HG02938 (cell line): ENCODE measurements around the gene SUGCT.

Experiments
- ATAC-seq: cut with Tn5 transposase; IDR thresholded peaks from one replicate; pipeline ENCODE4 v1.9.1; 2021; ENCODE audit warnings: mild to moderate bottlenecking, moderate library complexity; ENCODE audit not compliant: unreplicated experiment

Gene SUGCT

DNA sequence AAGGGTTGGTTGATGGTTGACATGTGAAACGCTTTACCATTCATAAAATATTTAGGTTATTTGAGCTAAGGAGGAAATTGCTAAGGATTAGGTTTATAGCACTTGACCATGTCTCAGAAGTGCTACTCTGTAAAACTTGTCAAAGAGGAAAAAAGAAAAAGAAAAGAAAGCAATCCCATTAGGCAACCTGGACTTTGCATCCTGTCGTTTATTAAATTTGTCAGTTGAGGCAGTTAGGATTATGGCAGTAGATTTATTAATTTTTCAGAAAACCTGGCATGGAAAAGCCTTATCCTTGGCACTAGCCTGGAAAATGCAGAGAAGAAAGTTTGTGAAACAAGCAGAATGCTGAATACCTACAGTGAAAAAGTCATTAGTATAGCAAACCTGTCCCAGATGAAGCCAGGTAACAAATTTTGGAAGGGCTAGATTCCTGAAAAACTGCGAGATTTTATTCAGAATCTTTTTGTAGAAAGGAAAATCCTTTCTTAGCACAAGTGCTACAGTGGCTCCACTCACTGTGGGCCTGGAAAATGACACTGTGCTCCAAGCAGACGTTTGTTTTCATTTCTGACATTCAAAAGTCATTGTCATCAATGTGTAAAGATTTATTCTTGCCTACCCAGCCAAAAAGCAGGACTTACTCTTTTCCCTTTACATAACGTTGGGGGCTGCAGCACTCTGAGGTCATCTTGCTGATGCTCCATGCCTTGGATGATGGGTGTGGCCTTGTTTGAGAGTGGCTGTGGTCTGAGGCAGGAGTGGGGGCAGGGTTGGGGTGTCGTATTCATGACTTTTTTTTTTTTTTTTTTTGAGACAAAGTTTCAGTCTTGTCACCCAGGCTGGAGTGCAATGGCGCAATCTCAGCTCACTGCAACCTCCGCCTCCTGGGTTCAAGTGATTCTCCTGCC lies 664.9 kb downstream of the SUGCT start:
- ATAC-seq, result no peak

DNA sequence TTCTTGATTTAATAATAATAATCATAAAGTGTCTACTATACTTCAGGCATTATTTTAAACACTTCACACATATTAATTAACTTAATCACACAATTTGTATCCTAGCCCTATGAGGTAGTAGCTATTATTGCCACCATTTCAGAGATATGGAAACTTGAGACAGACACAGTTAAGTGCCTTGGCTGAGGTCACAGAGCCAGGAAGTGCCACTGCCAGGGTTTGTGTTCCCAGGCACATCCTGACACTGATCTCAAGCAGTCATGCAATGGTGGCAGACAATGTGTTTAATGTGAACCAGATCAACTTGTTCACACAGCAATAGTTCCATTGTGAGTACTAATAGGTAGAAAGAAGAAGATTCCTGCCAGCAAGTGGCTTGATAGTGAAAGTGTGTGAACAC lies 666.0 kb downstream of the SUGCT start:
- ATAC-seq, result no peak

DNA sequence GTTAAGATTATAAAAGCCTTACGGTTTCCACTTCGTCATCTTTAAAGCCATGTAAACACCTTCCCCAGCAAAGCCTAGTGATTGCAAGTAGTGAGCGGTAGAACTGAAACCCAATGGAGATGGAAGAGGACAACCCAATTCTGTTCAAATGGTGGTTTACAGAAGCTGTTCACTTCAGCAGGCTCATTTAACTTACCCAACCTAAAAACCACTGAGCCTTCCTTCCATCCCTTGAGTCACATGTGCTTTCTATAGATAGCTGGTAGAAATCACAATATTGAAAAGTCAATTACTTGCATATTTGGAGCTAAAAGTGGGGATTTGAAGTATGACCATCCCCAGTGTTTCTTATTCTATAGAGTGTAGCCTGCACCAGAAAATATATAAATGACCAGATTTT lies 667.7 kb downstream of the SUGCT start:
- no peak for ATAC-seq

DNA sequence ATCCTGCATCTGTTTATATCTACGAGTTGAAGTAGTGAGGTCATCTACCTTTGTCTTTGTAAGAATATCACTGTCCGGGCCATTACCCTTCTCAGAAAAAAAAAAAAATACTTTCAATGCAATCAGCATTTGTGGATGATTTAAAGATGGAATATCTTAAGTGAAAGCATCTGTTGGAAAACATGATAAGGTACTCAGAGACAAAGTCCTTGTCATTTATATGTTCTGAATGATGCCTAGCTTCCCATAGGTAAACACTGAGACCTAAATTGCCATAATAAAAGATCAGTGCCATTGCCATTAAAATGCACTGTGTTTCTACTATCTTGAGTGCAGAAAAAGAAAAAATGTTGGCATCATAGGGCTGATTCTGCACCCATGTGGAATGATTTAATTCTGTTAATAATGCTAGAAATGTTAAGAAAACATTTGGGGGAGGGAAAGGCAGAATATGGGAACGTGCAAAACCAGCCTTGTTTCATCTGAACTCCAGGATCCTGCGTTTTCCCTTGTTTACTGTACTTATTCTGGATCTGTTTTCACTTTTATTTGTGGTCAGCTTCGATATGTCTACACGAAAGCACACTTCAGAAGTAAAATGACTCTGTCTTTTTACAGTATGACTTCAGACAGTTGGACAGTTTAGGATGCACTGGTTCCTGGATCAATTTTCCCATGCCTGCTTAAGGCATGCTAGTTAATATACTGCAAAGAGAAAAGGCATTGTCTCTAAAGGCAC lies 669.8 kb downstream of the SUGCT start:
- no peak for ATAC-seq

DNA sequence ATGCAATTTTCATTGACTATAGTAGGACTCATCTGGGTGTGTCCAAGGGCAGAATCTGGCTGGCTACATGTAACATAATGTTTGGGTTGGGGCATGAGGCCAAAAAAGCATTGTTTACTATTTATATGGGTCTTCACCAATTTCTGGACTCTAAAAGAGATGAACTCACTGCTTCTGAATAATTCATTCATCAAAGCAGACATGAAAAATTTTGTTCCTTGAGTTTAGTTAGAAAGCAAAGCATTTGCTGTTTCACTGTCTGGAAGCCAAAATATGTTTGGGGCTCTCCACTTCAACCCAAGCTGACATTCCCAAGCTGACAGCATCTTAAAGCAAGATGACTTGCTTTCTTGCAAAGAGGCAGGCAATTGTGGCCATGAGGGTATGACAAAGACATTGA lies 670.6 kb downstream of the SUGCT start:
- no peak for ATAC-seq

DNA sequence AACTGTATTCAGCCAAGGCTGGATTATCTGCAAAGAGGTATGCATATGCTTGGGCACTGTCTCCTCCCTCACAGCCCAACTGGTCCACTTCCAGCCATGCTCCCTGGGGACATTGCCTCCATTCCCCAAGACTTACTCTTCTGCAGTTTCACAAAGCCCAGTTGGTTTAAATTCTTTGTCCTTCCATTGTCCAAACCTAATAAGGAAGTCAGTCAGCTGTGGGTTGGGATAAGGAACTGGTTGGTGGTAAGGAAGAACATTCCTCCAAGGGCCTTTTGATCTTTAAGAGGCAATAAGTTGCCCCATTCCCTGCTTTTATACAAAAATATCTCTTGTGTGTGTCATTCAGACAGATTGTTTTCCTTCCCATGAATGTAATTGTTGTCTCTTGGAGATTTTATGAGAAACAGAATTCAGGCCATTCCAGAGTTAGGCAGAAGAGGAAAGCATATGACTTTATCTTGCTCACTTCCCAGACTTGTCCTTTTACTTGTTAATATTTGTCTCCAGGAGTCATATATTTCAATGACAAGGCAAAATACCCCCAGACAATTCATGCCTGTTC lies 673.7 kb downstream of the SUGCT start:
- no peak for ATAC-seq

DNA sequence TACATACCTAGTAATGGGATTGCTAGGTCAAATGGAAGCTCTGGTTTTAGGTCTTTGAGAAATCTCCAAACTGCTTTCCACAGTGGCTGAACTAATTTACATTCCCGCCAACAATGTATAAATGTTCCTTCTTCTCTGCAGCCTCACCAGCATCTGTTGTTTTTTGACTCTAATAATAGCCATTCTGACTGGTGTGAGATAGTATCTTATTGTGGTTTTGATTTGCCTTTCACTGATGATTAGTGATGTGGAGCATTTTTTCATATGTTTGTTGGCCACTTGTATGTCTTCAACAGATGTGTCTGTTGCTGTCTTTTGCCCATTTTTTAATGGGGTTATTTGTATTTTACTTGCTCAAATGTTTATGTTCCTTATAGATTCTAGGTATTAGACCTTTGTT lies 675.5 kb downstream of the SUGCT start:
- no peak for ATAC-seq

DNA sequence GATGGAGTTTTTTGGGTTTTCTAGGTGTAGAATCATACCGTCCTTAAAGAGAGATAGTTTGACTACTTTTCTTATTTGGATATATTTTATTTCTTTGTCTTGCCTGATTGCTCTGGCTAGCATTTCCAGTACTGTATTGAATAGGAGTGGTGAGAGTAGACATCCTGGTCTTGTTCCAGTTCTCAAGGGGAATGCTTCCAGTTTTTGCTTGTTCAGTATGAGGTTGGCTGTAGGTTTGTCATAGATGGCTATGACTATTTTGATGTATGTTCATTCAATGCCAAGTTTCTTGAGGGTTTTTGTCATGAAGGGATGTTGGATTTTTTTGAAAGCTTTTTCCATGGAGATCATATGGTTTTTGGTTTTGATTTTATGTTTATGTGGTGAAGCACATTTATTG lies 676.9 kb downstream of the SUGCT start:
- ATAC-seq, result no peak

DNA sequence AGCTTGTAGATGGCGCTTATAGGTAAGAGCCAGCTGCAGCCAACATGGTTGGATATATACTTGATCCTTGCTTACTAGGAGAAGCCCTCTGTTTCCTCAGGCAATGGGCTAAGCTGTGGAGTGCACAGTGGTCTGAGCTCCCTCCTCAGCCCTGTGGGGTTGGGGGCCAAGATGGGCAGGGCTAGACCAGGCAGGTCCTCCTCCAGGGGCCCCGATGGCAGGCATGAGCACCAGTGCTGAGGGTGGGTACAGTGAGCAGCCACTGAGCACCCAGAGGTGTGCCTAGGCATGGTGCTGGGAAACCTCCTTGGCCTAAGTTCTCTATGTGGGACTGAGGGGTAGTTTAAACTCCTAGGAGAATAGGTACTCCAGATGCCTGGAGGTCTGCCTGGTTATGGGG lies 680.2 kb downstream of the SUGCT start:
- ATAC-seq, result no peak

DNA sequence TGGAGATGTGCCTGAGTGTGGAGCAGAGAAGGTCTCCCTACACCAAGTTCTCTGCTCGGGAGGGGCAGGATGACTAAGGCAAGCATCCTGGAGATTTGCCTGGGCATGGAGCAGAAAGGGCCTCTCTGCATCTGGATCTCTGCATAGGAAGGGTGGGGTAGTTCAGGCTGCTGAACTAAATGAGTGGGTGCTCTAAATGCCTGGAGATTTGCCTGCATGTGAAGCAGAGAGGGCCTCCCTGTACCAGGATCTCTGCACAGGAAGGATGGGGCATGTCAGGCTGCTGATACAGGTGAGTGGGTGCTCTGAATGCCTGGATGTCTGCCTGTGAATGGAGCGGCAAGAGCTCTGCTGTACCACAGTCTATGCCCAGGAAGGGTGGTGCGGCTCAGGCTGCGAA lies 680.7 kb downstream of the SUGCT start:
- no peak for ATAC-seq

DNA sequence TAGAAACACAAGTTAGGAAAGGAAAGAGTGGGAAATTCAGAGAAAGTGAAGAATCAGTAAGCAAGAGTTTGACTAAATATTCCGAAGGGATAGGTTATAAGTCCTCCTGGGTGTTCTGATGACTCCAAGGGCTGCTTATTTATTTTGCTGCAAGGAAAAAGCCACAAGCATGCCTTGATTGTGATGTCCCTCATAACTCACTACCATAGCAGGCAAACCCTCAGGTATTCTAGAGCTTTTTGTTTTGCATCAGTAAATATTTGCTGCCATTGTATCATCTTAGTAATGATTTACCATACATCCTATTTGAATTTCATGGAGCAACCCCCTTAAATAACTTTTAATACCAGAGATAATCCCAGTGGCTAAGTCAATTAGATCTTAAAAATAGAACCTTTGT lies 688.1 kb downstream of the SUGCT start:
- ATAC-seq, result no peak

DNA sequence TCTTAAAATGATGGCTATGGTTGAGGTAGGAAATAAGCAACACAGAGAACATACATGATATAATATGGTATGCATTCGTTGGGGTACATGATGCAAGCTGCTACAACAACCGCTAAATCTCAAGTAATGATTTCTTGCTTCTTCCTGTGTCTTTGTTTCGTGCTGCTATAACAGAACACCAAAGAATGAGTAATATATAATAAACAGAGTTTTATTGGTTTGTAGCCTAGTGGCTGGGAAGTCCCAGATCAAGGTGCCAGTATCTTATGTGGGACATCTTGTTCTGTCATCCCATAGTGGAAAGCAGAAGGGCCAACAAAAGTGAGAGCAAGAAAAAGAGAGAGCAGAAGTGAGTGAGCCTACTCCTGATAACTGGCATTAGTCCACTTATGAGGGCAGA lies 689.7 kb downstream of the SUGCT start:
- no peak for ATAC-seq

DNA sequence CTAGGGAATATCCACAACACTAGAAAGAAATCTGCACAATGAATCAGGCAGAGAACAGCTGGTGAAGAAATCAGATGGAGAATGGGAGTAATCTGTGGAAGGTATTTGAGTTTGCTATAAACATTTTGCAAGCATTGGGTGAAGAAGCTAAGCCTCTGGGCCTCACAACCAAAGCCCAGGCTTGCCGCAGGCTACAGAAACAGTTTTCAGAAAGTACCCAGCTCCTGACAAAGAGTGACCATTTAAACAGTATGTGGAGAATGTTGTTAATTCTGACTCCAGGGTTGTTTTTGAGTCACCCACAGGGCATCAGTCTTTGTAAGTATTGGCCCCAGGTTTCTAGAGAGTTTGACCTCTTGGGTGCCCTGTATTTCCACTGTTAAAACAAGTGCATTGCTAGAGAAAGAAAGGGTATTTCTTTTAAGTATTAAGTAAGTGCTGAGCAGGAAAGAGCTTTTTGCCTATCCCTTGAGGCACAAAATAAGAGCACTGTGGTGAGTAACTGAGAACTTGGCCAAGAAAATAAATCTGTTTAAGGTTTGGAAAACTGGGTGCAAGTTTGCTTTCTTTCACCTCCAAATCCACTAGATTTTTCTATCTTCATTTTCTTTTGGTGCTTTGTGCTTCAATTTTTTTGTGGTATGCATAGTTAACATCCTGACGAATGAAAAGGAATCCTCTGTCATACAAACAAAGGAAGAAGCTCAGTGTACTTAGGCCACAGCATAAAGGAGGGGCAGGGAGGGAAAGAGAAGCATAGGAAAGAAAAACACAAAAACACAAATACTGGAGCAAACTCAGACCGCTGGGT lies 691.8 kb downstream of the SUGCT start:
- no peak for ATAC-seq

DNA sequence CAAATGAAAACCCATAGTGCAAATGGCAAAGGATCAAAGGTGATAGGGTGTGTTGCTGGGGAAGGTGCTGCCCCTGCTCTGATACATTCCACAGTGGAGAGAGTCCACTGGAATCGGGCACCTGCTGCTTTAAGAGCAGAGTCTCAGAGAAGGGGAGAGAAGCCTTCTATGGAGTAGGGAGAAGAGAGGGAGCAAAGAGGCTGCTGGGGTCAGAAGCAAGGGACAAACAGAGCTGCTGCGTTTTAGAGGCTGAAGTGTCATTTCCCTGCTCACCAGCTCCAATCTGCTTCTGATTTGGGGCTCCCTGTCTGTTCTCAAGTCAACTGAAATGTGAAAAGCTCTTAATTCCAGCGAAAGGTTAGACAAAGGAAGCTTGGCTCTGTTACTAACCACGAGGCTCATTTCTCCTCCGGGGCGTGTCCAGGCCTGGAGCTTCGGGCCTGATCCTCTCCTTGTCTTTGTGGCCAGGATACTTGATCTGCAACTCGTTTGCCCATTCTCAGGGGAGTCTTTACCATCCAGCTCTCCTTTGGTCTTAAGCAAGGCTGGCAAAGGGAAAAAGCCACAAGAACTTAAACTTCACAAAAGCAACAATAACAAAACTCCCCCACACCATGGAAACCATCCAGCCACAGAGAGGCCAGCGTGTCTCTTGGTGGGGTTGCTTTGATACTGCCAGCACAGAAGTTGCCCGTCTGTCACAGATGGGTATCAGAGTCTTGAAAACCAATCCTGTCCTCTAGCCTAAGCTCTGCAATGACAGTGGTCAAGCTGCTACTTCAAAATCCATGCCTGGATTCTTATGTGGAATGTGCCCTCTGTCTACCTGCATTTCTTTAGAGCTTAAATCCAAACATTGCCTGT lies 692.6 kb downstream of the SUGCT start:
- ATAC-seq, result no peak

DNA sequence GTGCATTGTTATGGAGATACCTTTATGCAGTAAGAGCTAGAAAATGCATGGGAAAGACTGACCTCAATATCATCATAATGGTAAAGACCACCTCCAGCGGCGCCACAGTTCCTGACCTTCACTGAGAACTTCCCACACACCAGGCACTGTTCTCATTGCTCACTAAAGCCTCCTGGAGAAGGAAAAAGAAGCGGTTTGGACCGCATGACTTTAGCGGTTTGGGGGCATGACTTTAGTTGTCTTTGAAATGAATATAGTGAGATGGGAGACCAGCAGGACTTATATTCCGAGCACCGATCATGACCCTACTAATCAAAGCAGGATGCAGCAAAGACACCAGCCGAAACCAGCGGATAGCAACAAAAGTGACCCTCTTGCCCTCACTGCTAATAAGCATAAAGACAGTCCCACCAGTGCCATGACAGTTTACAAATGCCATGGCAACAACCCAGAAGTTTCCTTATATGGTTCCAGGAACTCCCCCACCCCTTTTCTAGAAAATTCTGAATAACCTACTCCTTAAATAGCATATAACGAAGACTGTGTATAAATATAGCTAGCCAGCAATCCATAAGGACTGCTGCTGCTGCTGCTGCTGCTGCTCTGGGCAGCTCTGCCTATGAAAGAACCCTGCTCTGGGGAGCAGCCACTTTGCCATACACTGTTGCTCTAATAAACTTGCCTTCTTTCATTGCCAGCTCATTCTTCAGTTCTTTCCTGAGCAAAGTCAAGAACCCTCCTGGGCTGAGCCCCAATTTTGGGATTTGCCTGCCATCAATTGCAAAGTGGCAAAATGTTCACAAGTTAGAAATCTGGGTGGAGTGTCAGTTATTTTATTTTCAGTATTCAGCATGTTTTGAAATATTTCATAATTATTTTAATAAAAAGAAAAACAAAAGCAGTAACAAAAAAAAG lies 694.1 kb downstream of the SUGCT start:
- no peak for ATAC-seq

DNA sequence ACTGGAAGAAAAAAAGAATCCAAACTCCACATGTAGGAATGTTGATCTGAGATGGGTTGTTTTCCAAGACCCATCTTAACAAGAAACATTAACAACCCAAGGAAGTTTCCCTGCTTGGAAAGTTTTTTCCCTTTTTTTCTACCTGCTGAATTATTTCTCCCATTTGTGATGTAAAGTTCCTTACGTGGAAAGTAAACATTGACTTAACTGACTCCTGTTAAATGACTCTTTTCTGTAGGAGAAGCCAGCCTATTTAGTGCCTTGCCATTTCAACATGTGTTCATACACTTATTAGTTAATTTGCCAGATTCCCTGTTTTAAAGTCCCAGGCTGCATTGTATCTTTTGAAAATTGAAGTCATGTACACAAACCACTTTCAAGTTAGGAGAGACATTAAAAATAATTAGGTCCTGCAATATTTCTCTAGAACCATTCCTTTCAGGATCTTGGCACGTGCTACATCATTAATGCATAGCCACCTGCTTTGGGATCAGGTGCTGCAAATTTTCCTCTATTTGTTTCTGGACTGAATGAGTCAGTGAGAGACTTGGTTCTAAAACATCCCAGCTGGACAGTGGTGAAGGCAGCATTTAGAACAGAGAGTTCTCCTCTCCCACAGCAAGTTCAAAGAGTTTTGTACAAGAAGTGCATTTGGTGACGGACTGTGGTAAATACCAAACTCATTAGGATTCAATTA lies 698.5 kb downstream of the SUGCT start:
- no peak for ATAC-seq

DNA sequence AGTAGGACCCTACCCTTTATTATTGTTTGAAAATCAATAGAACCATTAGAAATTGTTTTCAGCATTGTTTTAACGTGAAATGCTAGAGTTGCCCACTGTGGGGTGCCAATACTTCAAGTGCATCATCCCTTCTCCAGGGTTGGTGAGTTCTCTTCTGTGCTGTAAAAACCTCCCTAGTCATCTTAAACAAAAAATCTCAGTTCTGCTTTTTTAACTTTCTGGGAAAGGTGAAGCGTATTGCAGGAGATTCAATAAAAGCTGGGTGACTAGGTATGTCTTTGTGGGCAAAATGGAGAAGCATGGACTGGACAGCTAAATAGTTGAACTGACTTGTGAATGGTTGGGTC lies 699.1 kb downstream of the SUGCT start:
- ATAC-seq, result no peak

DNA sequence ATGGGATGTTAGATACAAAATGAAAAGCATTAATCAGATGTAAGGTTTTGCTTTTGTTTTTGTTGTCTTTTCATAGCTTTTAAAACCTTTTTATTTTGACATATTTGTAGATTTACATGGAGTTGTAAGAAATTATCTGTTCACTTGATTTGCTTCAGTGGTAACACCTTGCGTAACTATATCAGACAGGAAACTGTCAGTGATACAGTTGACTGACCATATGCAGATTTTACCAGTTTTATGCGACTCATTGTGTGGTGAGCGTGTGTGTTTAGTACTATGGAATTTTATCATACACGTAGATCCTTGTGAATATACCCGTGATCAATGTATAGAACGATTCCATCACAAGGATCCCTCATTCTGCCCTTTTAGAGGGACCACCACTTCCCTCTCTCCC lies 701.4 kb downstream of the SUGCT start:
- ATAC-seq, result no peak

DNA sequence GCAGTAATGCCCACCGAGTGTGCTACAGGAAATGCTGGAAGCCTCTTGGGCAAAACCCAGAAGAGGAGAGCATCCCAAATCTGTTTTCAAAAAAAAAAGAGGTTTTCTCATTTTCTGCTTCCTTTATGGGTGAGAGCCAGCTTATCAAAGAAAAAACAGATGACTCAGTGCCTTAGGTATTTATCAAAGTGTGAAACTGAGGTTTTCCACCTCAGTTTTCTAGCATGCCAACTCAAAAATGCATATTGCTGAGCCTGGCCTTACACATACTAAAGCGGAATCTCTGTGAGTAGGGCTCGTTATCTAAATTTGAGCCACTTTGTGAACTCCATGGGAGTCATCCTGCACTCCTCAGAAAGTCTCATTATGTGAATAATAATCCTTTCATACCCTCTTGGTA lies 705.1 kb downstream of the SUGCT start:
- ATAC-seq, result no peak
